OCI-LY3 (cell line): ENCODE data around the gene ANKRD24.
"Not testable (repeated sequence)": the region's sequence is repeated elsewhere in the genome, so short reads cannot be mapped to it uniquely, and the experiment has no call there.

ENCODE experiments used
- H2AFZ ChIP-seq: fragments of 200-600, 300-600 bp; shearing (Covaris generic); 2 replicates; pipeline ENCODE4 v1.6.0; 2014; ENCODE audit warnings: antibody characterized with exemption, low read depth, low read length
- H3K27ac ChIP-seq: fragments of 200-600, 300-600 bp; sonication (generic); 2 replicates; pipeline ENCODE4 v1.5.1; 2014; ENCODE audit warnings: mild to moderate bottlenecking, low read length, moderate library complexity, mixed read lengths
- H3K27me3 ChIP-seq: fragments of 200-600, 300-600 bp; sonication (generic); 2 replicates; pipeline ENCODE4 v1.6.1; 2014; ENCODE audit warnings: low read depth, low read length, mixed read lengths
- H3K36me3 ChIP-seq: fragments of 200-600, 300-600 bp; sonication (generic); replicated peaks from 2 replicates; pipeline ENCODE3; 2014; ENCODE audit warnings: low read depth, low read length, mixed read lengths
- H3K4me1 ChIP-seq: fragments of 300-600, 200-600 bp; sonication (generic); 2 replicates; pipeline ENCODE4 v1.6.1; 2014; ENCODE audit warnings: low read length, mixed read lengths
- H3K4me2 ChIP-seq: fragments of 200-600, 300-600 bp; sonication (generic); 2 replicates; pipeline ENCODE4 v1.6.1; 2014; ENCODE audit warnings: low read length, mixed read lengths
- H3K4me3 ChIP-seq: fragments of 300-600, 200-600 bp; sonication (generic); 2 replicates; pipeline ENCODE4 v1.5.1; 2014; ENCODE audit warnings: antibody characterized with exemption, mild to moderate bottlenecking, low read length, moderate library complexity
- H3K79me2 ChIP-seq: fragments of 300-600, 200-600 bp; shearing (Covaris generic); 2 replicates; pipeline ENCODE4 v1.6.1; 2014; ENCODE audit warnings: mild to moderate bottlenecking, low read length, mixed read lengths
- H3K9ac ChIP-seq: fragments of 300-600, 200-600 bp; shearing (Covaris generic); 2 replicates; pipeline ENCODE4 v1.6.0; 2014; ENCODE audit warnings: mild to moderate bottlenecking, low read length, moderate library complexity
- H3K9me3 ChIP-seq: fragments of 200-600, 300-600 bp; shearing (Covaris generic); 2 replicates; pipeline ENCODE4 v1.6.1; 2014; ENCODE audit warnings: low read length, mixed read lengths; ENCODE audit not compliant: insufficient read depth
- H4K20me1 ChIP-seq: fragments of 200-600, 300-600 bp; sonication (generic); 2 replicates; pipeline ENCODE4 v1.6.1; 2016; ENCODE audit warnings: low read length, mixed read lengths; ENCODE audit not compliant: insufficient read depth
- CTCF ChIP-seq: fragments of 200-600, 300-600 bp; sonication (generic); IDR thresholded peaks from 2 replicates; pipeline ENCODE4 v1.5.1; 2014; ENCODE audit warnings: antibody characterized with exemption, low read length, low read depth
- EZH2phosphoT487 ChIP-seq: fragments of 200-600 bp; shearing (Covaris generic); IDR thresholded peaks from 2 replicates; pipeline ENCODE4 v1.6.1; 2018; ENCODE audit warnings: antibody characterized with exemption, mixed run types, low read depth

ANKRD24 gene

GRCh38 chr19:4225885-4226284 lies 43.4 kb downstream of the ANKRD24 start:
- H3K27me3 ChIP-seq = no peaks in the 10 kb centered on the region
- peaks cover 43% of the 10 kb centered on the region for H3K4me1 ChIP-seq
- TF ChIP-seq EZH2phosphoT487 (no peak), CTCF (no peak)

DNA sequence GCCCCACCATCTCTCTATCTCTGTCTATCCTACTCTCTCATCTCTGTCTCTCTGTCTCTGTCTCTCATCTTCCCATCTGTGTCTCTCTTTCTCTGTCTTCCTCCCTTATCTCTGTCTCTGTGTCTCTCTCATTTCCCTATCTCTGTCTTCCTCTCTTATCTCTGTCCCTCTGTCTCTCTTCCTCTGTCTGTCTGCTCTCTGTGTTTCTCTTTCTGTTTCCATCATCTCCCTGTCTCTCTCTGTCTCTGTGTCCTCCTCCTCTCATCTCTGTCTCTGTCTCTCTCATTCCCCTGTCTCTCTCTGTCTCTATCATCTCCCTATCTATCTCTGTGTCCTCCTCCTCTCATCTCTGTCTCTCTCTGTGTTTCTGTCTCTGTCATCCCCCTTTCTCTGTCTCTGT lies 45.3 kb downstream of the ANKRD24 start:
- H3K36me3 ChIP-seq = peaks cover 27% of the 10 kb centered on the region
- H3K27ac ChIP-seq = peak overlapping the region; percentile 97
- peaks cover 53% of the 10 kb centered on the region for H3K4me1 ChIP-seq
- H2AFZ ChIP-seq = no peak overlapping the region
- peak overlapping the region; percentile 93 for H3K4me3 ChIP-seq
- H3K27me3 ChIP-seq = no peaks in the 10 kb centered on the region
- peaks cover 55% of the 10 kb centered on the region for H3K79me2 ChIP-seq
- peak overlapping the region; percentile 99 for H3K9ac ChIP-seq
- TF ChIP-seq CTCF = no peak
- no peak for TF ChIP-seq EZH2phosphoT487
- H3K9me3 ChIP-seq = no peaks in the 10 kb centered on the region
- H4K20me1 ChIP-seq = peaks cover 11% of the 10 kb centered on the region
- H3K4me2 ChIP-seq = peak overlapping the region; percentile 92

More at GRCh38 chr19:4225885-4226284, 43.4 kb downstream of the ANKRD24 start:
- no peak overlapping the region for H3K27ac ChIP-seq
- no peak overlapping the region for H3K4me3 ChIP-seq
- peaks cover 37% of the 10 kb centered on the region for H3K79me2 ChIP-seq
- no peak overlapping the region for H3K4me2 ChIP-seq
- peaks cover 2% of the 10 kb centered on the region for H4K20me1 ChIP-seq
- no peak overlapping the region for H2AFZ ChIP-seq
- peaks cover 13% of the 10 kb centered on the region for H3K36me3 ChIP-seq
- H3K9ac ChIP-seq = no peak overlapping the region
- no peaks in the 10 kb centered on the region for H3K9me3 ChIP-seq

- Histone ChIP-seq H3K27me3 (no peaks in the 10 kb centered on the region), H3K27ac (peak overlapping the region; percentile 97), H2AFZ (peak overlapping the region; percentile 64; the same call in 1 of the 2 replicates), H3K9me3 (no peaks in the 10 kb centered on the region), H4K20me1 (peaks cover 21% of the 10 kb centered on the region), H3K9ac (peak overlapping the region; percentile 99), H3K4me3 (peak overlapping the region; percentile 93), H3K79me2 (peaks cover 65% of the 10 kb centered on the region), H3K4me1 (peaks cover 61% of the 10 kb centered on the region), H3K36me3 (peaks cover 37% of the 10 kb centered on the region), H3K4me2 (peak overlapping the region; percentile 92)
- TF ChIP-seq CTCF (no peak), EZH2phosphoT487 (no peak)
Measured at GRCh38 chr19:4228765-4229178, 46.3 kb downstream of the ANKRD24 start.

DNA sequence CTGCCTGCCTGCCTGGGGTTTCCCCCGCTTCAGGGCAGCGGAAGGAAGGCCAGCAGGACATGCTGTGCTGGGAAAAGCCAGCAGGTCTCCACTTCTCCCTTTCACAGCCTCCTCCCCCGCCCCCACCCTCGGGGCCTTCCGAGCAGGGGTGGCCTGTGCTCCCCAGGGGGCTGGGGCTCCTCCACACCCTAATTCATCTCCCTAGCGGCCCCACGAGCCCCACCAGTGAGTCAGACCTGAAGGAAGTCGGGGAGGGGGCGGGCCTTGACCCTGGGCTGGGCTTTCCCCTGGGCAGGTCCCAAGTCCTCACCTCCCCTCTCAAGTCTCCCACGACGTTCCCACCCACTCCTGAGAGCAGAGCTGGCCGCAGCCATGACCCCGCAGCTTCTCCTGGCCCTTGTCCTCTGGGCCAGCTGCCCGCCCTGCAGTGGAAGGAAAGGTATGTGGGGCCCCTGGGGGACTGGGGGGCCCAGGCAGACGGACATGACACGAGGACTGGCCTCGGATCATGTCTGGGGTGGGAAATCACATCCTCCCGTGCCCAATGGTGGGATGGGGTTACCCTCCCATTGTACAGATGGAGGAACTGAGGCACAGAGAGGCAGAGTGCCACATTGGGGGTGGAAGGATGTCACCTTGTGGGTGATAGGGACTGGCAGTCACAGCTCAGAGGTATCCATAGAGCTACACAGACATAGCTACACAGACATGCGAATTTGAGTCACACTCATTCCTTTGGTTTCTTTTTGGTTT lies 46.9 kb downstream of the ANKRD24 start, which contains the start of gene EBI3:
TSS of gene EBI3 (plus strand) at position 345 of the 753 bp plus-strand sequence. CDS start at position 373, 28 bp downstream.
- H3K4me2 ChIP-seq = peak within 1 kb of the TSS; percentile 92
- H3K4me3 ChIP-seq = peak within 1 kb of the TSS; percentile 93
- no peaks in the 10 kb centered on the region for H3K27me3 ChIP-seq
- H3K9me3 ChIP-seq = no peaks in the 10 kb centered on the region
- H3K27ac ChIP-seq = peak within 1 kb of the TSS; percentile 97
- H2AFZ ChIP-seq = peak within 1 kb of the TSS; percentile 64; the same call in 1 of the 2 replicates
- peaks cover 62% of the 10 kb centered on the region for H3K4me1 ChIP-seq
- TF ChIP-seq EZH2phosphoT487 (no peak), CTCF (no peak)
- peaks cover 27% of the 10 kb centered on the region for H4K20me1 ChIP-seq
- H3K36me3 ChIP-seq = peaks cover 43% of the 10 kb centered on the region
- H3K9ac ChIP-seq = peak within 1 kb of the TSS; percentile 99
- H3K79me2 ChIP-seq = peaks cover 71% of the 10 kb centered on the region

- H3K9me3 ChIP-seq, H3K27me3 ChIP-seq, H2AFZ ChIP-seq: not testable (repeated sequence)
- Histone ChIP-seq H3K4me3 (peak overlapping the region; percentile 93), H4K20me1 (peaks cover 33% of the 10 kb centered on the region), H3K4me2 (peak overlapping the region; percentile 92), H3K36me3 (peaks cover 49% of the 10 kb centered on the region), H3K9ac (peak overlapping the region; percentile 99), H3K79me2 (peaks cover 79% of the 10 kb centered on the region), H3K27ac (peak overlapping the region; percentile 97), H3K4me1 (peaks cover 62% of the 10 kb centered on the region)
Measured at GRCh38 chr19:4230237-4230636, 47.7 kb downstream of the ANKRD24 start.

GRCh38 chr19:4231521-4231920 lies 49.0 kb downstream of the ANKRD24 start:
- H3K36me3 ChIP-seq = peaks cover 57% of the 10 kb centered on the region
- 0 out of 2 replicates have a peak overlapping the region, but pooled peaks have one; percentile 99 for H3K9ac ChIP-seq
- not testable (repeated sequence) for H3K9me3 ChIP-seq, H2AFZ ChIP-seq, H3K27me3 ChIP-seq
- peak overlapping the region; percentile 93 for H3K4me3 ChIP-seq
- H4K20me1 ChIP-seq = peaks cover 39% of the 10 kb centered on the region
- peaks cover 85% of the 10 kb centered on the region for H3K79me2 ChIP-seq
- H3K4me2 ChIP-seq = peak overlapping the region; percentile 92
- peak overlapping the region; percentile 97 for H3K27ac ChIP-seq
- peaks cover 51% of the 10 kb centered on the region for H3K4me1 ChIP-seq
